ENCODE measurements around the gene MYOG.

- TF ChIP-seq POLR2A (IDR thresholded peaks at IDR 0.05) (no peak), CTCF (IDR thresholded peaks at IDR 0.05 in 4 of 5, conservative IDR thresholded peaks at IDR 0.05 in 1 of 5) (no peak)
These were observed 7.9 kb downstream of the MYOG start for GRCh38 chr1:203077956-203078355.
